SK-N-SH (cell line): ENCODE measurements around the gene HSPA4L.

Experiments used
- IRF3 ChIP-seq: fragments of 150-350 bp; IDR thresholded peaks from 2 replicates; pipeline ENCODE4 v1.6.1; 2016; ENCODE audit warnings: mild to moderate bottlenecking, low read depth, low read length
- POLR2AphosphoS5 ChIP-seq: IDR thresholded peaks from 2 replicates; pipeline ENCODE4 v1.6.1; 2012; ENCODE audit warnings: low read depth, low read length
- RCOR1 ChIP-seq: fragments of 150-350 bp; IDR thresholded peaks from 2 replicates; pipeline ENCODE4 v1.6.1; 2017; ENCODE audit warnings: antibody characterized with exemption, low read length
- RFX5 ChIP-seq: IDR thresholded peaks from 2 replicates; pipeline ENCODE4 v1.6.1; 2012; ENCODE audit warnings: mild to moderate bottlenecking, improper control_type of control experiment, low read length
- SMC3 ChIP-seq: IDR thresholded peaks from 2 replicates; pipeline ENCODE4 v1.6.1; 2012; ENCODE audit warnings: low read depth, low read length, improper control_type of control experiment
- TAF1 ChIP-seq: IDR thresholded peaks from 2 replicates; pipeline ENCODE4 v1.6.1; 2012; ENCODE audit warnings: low read depth, mild to moderate bottlenecking, low read length, moderate library complexity, borderline replicate concordance
- TEAD4 ChIP-seq: IDR thresholded peaks from 2 replicates; pipeline ENCODE4 v1.4.0; 2012; ENCODE audit warnings: mild to moderate bottlenecking, borderline replicate concordance; ENCODE audit not compliant: insufficient read depth
- USF1 ChIP-seq: IDR thresholded peaks from 2 replicates; pipeline ENCODE4 v1.4.0; 2012; ENCODE audit warnings: low read depth, borderline replicate concordance
- ZBTB33 ChIP-seq: IDR thresholded peaks from 2 replicates; pipeline ENCODE4 v1.4.0; 2012; ENCODE audit warnings: low read depth, borderline replicate concordance
- TF ChIP-seq, protein P1 (sequence below): fragments of 200-600 bp; sonication (generic); IDR thresholded peaks from 2 replicates; pipeline ENCODE4 v1.6.1; 2017; ENCODE audit warnings: antibody characterized with exemption, mild to moderate bottlenecking, moderate library complexity
- TF ChIP-seq, protein P2 (sequence below): IDR thresholded peaks from 2 replicates; pipeline ENCODE4; 2012
- TF ChIP-seq, protein P3 (sequence below): IDR thresholded peaks from 2 replicates; pipeline ENCODE4 v1.4.0; 2012; ENCODE audit warnings: low read depth
- TF ChIP-seq, protein P4 (sequence below): IDR thresholded peaks from 2 replicates; pipeline ENCODE4 v1.6.1; 2012; ENCODE audit warnings: mild to moderate bottlenecking, low read depth, low read length, moderate library complexity

GRCh38 chr4:127741247-127741646 is 40.9 kb upstream of the HSPA4L start:
- no peak for TF ChIP-seq SMC3
- TF ChIP-seq, protein P1, sequence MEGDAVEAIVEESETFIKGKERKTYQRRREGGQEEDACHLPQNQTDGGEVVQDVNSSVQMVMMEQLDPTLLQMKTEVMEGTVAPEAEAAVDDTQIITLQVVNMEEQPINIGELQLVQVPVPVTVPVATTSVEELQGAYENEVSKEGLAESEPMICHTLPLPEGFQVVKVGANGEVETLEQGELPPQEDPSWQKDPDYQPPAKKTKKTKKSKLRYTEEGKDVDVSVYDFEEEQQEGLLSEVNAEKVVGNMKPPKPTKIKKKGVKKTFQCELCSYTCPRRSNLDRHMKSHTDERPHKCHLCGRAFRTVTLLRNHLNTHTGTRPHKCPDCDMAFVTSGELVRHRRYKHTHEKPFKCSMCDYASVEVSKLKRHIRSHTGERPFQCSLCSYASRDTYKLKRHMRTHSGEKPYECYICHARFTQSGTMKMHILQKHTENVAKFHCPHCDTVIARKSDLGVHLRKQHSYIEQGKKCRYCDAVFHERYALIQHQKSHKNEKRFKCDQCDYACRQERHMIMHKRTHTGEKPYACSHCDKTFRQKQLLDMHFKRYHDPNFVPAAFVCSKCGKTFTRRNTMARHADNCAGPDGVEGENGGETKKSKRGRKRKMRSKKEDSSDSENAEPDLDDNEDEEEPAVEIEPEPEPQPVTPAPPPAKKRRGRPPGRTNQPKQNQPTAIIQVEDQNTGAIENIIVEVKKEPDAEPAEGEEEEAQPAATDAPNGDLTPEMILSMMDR, result no peak
- no peak for TF ChIP-seq TAF1
- no peak for TF ChIP-seq RFX5
- TF ChIP-seq USF1, result no peak
- no peak for TF ChIP-seq TEAD4
- TF ChIP-seq, protein P2, sequence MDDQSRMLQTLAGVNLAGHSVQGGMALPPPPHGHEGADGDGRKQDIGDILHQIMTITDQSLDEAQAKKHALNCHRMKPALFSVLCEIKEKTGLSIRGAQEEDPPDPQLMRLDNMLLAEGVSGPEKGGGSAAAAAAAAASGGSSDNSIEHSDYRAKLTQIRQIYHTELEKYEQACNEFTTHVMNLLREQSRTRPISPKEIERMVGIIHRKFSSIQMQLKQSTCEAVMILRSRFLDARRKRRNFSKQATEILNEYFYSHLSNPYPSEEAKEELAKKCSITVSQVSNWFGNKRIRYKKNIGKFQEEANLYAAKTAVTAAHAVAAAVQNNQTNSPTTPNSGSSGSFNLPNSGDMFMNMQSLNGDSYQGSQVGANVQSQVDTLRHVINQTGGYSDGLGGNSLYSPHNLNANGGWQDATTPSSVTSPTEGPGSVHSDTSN, result no peak
- TF ChIP-seq POLR2AphosphoS5, result no peak
- TF ChIP-seq, protein P3, sequence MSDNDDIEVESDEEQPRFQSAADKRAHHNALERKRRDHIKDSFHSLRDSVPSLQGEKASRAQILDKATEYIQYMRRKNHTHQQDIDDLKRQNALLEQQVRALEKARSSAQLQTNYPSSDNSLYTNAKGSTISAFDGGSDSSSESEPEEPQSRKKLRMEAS, result no peak
- no peak for TF ChIP-seq ZBTB33
- no peak for TF ChIP-seq IRF3
- TF ChIP-seq RCOR1, result no peak
- TF ChIP-seq, protein P4, sequence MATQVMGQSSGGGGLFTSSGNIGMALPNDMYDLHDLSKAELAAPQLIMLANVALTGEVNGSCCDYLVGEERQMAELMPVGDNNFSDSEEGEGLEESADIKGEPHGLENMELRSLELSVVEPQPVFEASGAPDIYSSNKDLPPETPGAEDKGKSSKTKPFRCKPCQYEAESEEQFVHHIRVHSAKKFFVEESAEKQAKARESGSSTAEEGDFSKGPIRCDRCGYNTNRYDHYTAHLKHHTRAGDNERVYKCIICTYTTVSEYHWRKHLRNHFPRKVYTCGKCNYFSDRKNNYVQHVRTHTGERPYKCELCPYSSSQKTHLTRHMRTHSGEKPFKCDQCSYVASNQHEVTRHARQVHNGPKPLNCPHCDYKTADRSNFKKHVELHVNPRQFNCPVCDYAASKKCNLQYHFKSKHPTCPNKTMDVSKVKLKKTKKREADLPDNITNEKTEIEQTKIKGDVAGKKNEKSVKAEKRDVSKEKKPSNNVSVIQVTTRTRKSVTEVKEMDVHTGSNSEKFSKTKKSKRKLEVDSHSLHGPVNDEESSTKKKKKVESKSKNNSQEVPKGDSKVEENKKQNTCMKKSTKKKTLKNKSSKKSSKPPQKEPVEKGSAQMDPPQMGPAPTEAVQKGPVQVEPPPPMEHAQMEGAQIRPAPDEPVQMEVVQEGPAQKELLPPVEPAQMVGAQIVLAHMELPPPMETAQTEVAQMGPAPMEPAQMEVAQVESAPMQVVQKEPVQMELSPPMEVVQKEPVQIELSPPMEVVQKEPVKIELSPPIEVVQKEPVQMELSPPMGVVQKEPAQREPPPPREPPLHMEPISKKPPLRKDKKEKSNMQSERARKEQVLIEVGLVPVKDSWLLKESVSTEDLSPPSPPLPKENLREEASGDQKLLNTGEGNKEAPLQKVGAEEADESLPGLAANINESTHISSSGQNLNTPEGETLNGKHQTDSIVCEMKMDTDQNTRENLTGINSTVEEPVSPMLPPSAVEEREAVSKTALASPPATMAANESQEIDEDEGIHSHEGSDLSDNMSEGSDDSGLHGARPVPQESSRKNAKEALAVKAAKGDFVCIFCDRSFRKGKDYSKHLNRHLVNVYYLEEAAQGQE, result no peak
